SK-N-MC (cell line): ENCODE results near the gene DENND4C.
A peak's percentile ranks its signal among the peaks of the same experiment; 100 is the strongest.
"Not testable (repeated sequence)": the region's sequence is repeated elsewhere in the genome, so short reads cannot be mapped to it uniquely, and the experiment has no call there.

Experiments used
- DNase-seq: peaks from one replicate; pipeline ENCODE4 v3.0.0-alpha.2; 2011; ENCODE audit warnings: low read depth, low spot score
- H3K27ac ChIP-seq: fragments of 200-600 bp; sonication (generic); 2 replicates; pipeline ENCODE4 v1.5.1; 2016; ENCODE audit warnings: mixed run types
- H3K36me3 ChIP-seq: fragments of 200-600 bp; sonication (generic); 2 replicates; pipeline ENCODE4 v1.6.1; 2017; ENCODE audit warnings: antibody characterized with exemption, low read length, mixed read lengths; ENCODE audit not compliant: insufficient read depth
- H3K4me3 ChIP-seq: fragments of 200-600 bp; sonication (generic); 2 replicates; pipeline ENCODE4 v1.5.1; 2016
- H3K9ac ChIP-seq: fragments of 200-600 bp; sonication (generic); 2 replicates; pipeline ENCODE4 v1.8.0; 2017; ENCODE audit warnings: mixed run types, mixed read lengths; ENCODE audit not compliant: insufficient read length
- H3K9me3 ChIP-seq: fragments of 200-600 bp; sonication (generic); 2 replicates; pipeline ENCODE4 v1.6.1; 2017; ENCODE audit warnings: low read depth, mild to moderate bottlenecking, antibody characterized with exemption, low read length, moderate library complexity, mixed read lengths
- EZH2 ChIP-seq: fragments of 200-600 bp; sonication (generic); IDR thresholded peaks from one replicate; pipeline ENCODE4 v1.6.1; 2017; ENCODE audit warnings: antibody characterized with exemption
- FOXP2 ChIP-seq: optimal IDR thresholded peaks from 2 replicates; pipeline ENCODE3; 2011; ENCODE audit warnings: mild to moderate bottlenecking, moderate library complexity; ENCODE audit not compliant: insufficient read depth; ENCODE audit errors: extremely low read length, control extremely low read depth
- POLR2AphosphoS5 ChIP-seq: IDR thresholded peaks from 2 replicates; pipeline ENCODE4 v1.6.1; 2012; ENCODE audit warnings: mild to moderate bottlenecking, low read depth, low read length, borderline replicate concordance

DENND4C gene

DNA sequence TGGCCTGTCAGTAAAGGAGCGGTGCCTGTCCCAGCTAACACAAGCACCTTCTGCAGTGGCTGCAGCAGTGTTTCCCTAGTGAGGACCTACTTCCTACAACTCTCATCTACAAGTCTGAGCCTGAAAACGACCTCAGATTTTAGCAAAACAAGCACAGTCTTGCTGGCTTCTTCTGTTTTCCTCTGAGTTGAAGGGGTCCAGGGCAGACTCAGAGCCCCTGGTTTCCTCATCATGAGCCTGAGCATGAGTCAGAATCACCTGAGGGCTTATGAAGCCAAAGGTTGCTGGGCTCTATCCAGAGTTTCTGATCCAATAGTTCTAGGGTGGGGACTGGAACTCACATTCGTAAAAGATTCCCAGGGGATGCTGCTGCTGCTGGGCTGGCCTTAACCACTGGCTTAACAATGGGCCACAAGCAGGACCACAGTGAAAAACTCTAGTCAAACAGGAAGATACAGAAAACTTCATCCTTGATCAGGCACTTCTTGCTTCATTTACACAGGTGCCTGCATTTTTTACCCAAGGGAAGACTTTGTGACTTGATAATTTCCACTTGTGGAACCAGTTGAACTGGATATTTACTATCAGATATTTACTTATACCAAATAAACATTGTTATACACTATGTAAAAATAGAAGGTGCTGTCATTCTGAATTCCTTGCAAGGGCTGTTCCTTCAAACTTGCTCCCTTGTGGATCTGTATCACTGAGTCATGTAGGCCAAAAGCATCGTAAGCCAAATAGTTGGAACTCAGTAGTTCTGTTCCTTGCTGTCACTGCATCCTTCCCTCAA, 174.0 kb downstream of the DENND4C start:
- Histone ChIP-seq H3K4me3 (no peak overlapping the region), H3K9me3 (0 out of 2 replicates have a peak, but pooled peaks cover 6% of the 10 kb centered on the region), H3K36me3 (no peaks in the 10 kb centered on the region), H3K9ac (no peak overlapping the region), H3K27ac (no peak overlapping the region)
- TF ChIP-seq POLR2AphosphoS5, result no peak
- no peak for TF ChIP-seq EZH2
- DNase-seq, result no peak

DNA sequence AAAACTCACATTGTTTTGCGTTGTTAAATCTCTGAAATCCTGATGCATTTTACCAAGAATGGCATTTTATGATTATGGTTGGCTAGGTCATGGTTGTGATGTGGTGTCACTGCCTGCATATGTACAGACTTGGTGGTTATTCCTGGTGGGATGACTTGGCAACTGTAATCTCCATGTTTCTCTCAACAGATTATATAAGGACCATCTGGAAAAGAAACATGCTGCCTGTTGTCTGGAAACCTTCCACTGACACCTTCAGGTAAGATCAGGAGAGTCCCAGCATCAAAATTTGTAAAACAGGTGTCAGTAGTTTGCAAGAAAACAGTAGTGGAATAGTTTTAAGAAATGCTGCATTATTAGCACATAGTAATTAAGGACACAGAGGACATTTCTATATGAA, 175.3 kb downstream of the DENND4C start:
- no peak overlapping the region for H3K27ac ChIP-seq
- TF ChIP-seq EZH2 (no peak), FOXP2 (no peak), POLR2AphosphoS5 (no peak)

DNA sequence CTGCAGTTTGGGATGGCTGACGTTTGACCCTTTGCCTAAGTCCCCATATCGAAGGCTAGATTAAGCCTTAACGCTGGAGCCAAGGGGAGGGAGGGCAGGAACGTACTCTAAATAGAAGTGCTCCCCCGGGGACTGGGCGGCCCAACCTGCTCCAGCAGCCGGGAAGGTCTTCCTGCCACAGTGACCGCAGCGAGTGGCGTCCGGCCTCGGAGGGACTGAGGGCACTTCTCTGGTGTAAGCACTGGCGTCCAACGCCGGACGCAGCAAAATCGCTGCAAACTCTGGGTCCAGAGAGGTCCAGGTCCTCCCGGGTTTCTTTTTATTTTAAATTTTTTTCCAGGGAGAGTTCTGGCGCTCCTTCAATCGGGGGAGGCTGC, 177.8 kb downstream of the DENND4C start:
- Histone ChIP-seq H3K36me3 (no peaks in the 10 kb centered on the region), H3K4me3 (peak overlapping the region; percentile 91)

More for the DNA sequence above, 175.3 kb downstream of the DENND4C start:
- Histone ChIP-seq H3K4me3 (no peak overlapping the region), H3K36me3 (no peaks in the 10 kb centered on the region), H3K9me3 (0 out of 2 replicates have a peak, but pooled peaks cover 6% of the 10 kb centered on the region), H3K9ac (no peak overlapping the region)
- DNase-seq, result no peak

DNA sequence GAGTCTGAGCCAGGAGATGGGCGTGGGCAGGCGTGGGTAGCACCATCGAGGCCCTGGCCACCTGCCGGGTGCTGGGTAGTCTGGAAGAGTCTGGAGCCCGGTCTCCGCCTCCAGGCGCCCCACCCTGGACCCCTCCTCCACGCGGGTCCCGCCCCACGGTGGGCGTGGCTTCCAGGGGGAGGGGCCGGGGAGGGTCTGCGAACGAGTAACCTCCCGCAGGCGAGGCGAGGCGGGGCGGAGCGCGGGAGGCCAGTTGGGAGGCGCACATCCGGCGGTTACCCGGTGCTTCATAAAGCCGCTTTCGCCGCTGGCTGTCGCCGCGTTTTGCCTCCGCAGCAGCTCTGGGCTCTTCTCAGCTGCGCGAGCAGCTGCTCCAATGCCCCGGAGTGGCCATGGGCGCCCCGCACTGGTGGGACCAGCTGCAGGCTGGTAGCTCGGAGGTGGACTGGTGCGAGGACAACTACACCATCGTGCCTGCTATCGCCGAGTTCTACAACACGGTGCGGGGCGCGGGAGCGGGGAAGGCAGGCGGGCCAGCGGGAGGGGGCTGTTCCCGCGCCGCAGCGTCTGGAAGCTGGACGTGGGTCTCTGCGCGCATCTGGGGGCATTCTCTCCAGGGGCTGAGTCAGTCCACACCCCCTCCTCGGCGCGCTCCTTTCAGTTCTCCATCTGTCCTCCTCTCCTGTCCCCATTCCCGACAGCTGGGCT, 178.4 kb downstream of the DENND4C start, which contains the start of gene ACER2:
TSS of gene ACER2 (plus strand) at position 317 of the 708 bp plus-strand sequence. CDS start at position 393, 76 bp downstream.
- Histone ChIP-seq H3K27ac (no peak within 1 kb of the TSS), H3K9ac (peak within 1 kb of the TSS; percentile 46), H3K4me3 (peak within 1 kb of the TSS; percentile 91), H3K9me3 (0 out of 2 replicates have a peak, but pooled peaks cover under 1% of the 10 kb centered on the region), H3K36me3 (no peaks in the 10 kb centered on the region)
- DNase-seq, result no peak
- no peak for TF ChIP-seq EZH2
- TF ChIP-seq FOXP2, result no peak
- TF ChIP-seq POLR2AphosphoS5, result peak; percentile 96

More for the DNA sequence above, 177.8 kb downstream of the DENND4C start:
- Histone ChIP-seq H3K9me3 (0 out of 2 replicates have a peak, but pooled peaks cover 3% of the 10 kb centered on the region), H3K27ac (no peak overlapping the region), H3K9ac (no peak overlapping the region)
- TF ChIP-seq FOXP2 (no peak), EZH2 (no peak), POLR2AphosphoS5 (no peak)
- DNase-seq, result no peak

DNA sequence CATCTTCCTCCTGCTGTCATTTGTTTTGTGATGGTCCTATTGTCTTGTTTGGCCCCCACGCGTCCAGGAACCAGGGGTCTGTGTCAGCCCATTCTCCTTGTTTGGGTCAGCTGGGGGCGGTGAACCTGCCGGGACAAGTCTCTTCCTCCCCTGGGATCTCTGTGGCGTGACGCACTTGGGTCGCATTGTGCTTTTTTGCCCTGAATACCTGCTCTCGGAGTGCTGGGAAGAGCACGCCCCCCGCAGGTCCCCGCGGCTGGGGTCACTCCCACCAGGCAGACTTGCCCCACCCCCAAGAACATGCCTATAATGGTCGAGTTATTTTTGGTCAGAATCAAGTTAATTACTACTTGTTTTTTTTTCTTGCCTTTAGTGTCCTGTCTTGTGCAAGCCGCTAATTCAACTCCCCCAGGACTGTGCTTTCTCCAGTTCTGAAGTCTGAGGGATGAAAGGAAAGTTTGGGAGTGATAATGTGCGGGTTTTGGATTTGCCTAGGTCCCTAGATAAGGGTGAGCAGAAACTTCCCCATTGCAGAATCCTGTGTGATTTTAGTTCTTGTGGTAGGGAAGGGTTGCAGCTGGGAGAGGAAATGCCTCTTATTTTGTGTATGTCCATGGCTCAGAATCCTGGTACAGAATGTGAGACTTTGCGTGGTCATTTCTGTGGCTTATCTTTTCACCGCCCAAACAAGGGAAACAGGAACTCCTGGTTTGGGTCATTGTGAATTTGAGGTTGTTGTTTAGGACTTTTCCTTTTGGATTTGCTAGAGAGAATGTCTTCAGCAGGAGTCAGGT, 179.1 kb downstream of the DENND4C start:
- DNase-seq, result no peak
- TF ChIP-seq POLR2AphosphoS5, result no peak
- TF ChIP-seq FOXP2, result no peak
- no peak for TF ChIP-seq EZH2
- Histone ChIP-seq H3K36me3 (no peaks in the 10 kb centered on the region), H3K27ac (no peak overlapping the region), H3K9me3 (no peaks in the 10 kb centered on the region), H3K9ac (peak overlapping the region; percentile 46), H3K4me3 (peak overlapping the region; percentile 91)

DNA sequence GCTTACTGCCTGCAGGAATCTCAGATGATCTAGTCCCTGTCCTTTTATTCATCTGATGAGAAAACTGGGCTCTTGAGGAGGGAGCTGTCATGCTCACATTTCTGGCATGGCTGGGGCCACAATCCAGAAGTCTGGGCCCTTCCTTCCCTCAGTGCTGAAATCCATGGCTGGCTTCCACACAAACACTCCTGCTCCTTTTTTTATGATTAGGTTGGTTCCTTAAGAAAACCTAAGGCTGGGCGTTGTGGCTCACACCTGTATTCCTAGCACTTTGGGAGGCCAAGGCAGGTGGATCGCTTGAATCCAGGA, 179.7 kb downstream of the DENND4C start:
- no peak overlapping the region for H3K4me3 ChIP-seq
- DNase-seq, result no peak
- H3K9ac ChIP-seq, result no peak overlapping the region
- no peaks in the 10 kb centered on the region for H3K36me3 ChIP-seq
- H3K9me3 ChIP-seq, result no peaks in the 10 kb centered on the region
- no peak for TF ChIP-seq POLR2AphosphoS5
- TF ChIP-seq FOXP2, result no peak
- no peak for TF ChIP-seq EZH2
- H3K27ac ChIP-seq, result no peak overlapping the region

DNA sequence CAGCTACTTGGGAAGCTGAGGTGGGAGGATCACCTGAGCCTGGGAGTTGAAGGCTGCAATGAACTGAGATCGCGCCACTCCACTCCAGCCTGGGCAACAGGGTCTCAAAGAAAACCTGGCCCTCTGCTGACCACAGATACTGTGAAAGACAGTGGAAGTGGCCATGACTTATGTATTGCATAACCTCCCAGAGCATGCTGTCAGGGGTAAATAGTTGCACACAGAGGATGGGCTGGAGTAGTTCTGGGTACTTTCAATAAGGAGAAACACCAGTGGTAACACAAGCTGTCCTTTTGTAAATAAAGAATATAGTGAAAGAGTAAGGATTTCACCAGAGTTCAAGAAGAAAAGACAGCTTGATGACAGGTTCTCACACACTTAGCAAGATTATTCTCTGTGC, 180.1 kb downstream of the DENND4C start:
- Histone ChIP-seq H3K9me3 (no peaks in the 10 kb centered on the region), H3K9ac (no peak overlapping the region), H3K36me3 (no peaks in the 10 kb centered on the region), H3K27ac (no peak overlapping the region), H3K4me3 (no peak overlapping the region)
- TF ChIP-seq POLR2AphosphoS5 (no peak), FOXP2 (no peak), EZH2 (no peak)
- DNase-seq, result no peak

DNA sequence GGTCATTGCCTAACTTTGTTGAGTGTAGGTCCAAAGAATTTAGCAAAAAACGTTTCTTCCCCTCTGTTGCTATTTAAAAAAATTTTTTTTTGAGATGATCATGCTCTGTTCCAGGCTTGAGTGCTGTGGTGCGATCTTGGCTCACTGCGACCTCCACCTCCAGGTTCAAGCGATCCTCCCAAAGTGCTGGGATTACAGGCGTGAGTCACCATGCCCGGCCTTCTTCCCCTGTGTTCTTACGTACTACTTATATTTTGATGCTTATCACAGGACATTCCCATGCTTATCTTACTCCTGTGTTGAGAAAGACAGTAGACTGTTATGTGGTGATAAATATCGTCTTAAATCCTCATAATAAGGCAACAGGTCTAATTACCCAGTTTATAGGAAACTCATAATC, 180.8 kb downstream of the DENND4C start:
- H3K27ac ChIP-seq, result no peak overlapping the region
- DNase-seq, result no peak
- H3K4me3 ChIP-seq, result no peak overlapping the region
- no peak for TF ChIP-seq FOXP2
- TF ChIP-seq EZH2, result no peak
- TF ChIP-seq POLR2AphosphoS5, result no peak
- H3K9ac ChIP-seq, result no peak overlapping the region
- no peaks in the 10 kb centered on the region for H3K9me3 ChIP-seq
- no peaks in the 10 kb centered on the region for H3K36me3 ChIP-seq

DNA sequence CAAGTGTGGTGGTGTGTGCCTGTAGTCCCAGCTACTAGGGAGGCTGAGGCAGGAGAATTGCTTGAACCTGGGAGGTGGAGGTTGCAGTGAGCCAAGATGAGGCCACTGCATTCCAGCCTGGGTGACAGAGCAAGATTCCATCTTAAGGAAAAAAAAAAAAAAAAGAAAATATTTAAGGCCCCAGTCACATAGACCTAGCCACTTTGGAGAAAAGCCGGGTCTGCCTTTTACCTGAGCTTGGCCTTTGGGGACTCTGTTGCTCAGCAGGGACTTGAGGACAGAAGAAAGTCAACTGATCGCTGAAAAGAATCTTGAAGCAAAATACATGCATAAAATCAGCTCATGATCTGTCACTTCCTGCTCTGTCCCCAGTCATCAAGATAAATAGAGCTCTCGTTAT, 183.0 kb downstream of the DENND4C start:
- H3K36me3 ChIP-seq, H3K9me3 ChIP-seq, H3K27ac ChIP-seq, H3K9ac ChIP-seq, H3K4me3 ChIP-seq, DNase-seq: not testable (repeated sequence)
